HTERT RPE-1 (cell line): Measurements from ENCODE around the gene GSS.
"Not testable (repeated sequence)": the region's sequence is repeated elsewhere in the genome, so short reads cannot be mapped to it uniquely, and the experiment has no call there.

Experiments used
- in situ Hi-C: fragments of 300-500 bp; cut with MboI; formaldehyde crosslinking; loops from 4 replicates; pipeline ENCODE4 v1.14.3; 2020; ENCODE audit warnings: low sequenced_read_pairs

The GSS gene

GRCh38 chr20:34915749-34916455, 39.7 kb downstream of the GSS start:
- in situ Hi-C loops, result no loop called here

DNA sequence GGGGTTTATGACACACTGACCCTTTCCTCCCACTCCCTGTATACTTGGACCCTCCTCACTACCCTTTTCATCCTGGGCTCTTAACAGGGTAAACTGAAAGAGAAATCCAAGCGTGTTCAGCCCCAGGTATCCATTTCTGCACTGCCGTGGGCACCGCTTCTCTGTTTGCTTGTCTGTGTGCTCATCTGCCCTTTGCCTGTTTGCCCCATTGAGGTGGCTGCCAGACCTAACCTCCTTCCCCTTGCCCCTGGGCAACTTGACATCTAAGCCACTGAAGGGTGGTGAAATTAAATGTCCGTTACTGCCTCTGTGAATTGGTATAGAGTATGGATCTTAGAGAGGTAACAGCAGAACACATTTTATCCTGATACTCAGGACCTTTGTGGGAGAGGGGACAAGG, 40.5 kb downstream of the GSS start:
- in situ Hi-C loops, result no loop called here

GRCh38 chr20:34907616-34908469, 47.8 kb downstream of the GSS start:
- in situ Hi-C loops, result no loop called here

DNA sequence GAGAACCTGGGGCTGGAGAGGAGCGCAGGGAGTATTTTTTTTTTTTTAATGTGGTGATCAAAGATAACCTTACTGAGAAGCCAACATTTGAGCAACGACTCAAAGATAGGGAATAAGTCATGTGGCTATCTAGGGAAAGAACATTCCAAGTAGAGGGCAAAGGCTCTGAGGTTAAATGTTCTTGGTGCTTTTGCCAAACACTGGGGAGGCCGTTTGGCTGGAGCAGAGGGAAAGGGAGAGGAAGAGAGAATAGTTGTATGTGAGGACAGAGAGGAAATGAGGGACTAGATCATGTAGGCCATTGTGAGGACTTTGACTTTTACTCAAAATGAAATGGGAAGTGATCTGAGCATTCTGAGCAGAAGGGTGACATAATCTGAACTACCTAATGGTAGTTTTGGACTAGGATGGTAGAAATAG, 51.4 kb downstream of the GSS start:
- in situ Hi-C loops, result no loop called here

DNA sequence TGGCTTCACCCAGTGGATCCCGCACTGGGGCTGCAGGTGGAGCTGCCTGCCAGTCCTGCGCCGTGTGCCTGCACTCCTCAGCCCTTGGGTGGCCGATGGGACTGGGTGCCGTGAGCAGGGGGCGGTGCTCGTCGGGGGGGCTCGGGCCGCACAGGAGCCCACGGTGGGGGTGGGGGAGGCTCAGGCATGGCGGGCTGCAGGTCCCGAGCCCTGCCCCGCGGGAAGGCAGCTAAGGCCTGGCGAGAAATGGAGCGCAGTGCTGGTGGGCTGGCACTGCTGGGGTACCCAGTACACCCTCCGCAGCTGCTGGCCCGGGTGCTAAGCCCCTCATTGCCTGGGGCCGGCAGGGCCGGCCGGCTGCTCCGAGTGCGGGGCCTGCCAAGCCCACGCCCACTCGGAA, 56.9 kb downstream of the GSS start:
- in situ Hi-C loops, result not testable (repeated sequence)

GRCh38 chr20:34898129-34898528, 57.5 kb downstream of the GSS start:
- in situ Hi-C loops, result not testable (repeated sequence)

DNA sequence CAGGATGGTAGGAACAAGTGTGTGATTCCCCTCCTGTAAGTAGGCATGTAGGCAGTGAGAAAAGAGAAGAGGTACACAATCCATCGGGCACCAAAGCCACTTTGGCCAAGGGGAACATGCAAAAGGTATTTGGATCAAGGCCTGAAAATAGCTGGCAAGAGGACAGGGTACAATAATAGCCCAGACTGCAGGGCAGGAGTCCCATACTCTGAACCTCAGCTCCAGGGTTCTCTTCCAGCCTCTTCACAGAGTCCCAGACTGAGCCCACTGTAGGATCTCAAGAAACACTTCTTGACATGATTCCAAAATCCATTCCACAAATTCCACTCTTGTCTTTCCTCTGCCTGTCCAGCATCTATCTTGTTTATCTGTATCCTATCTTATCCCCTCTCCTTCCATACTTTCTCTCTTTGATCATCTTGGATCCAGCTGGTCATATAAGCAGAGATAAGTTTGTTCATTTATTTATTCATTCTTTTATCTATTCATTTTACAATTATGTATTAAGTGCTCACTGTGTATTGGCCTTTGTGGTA, 59.5 kb downstream of the GSS start:
- in situ Hi-C loops, result no loop called here

DNA sequence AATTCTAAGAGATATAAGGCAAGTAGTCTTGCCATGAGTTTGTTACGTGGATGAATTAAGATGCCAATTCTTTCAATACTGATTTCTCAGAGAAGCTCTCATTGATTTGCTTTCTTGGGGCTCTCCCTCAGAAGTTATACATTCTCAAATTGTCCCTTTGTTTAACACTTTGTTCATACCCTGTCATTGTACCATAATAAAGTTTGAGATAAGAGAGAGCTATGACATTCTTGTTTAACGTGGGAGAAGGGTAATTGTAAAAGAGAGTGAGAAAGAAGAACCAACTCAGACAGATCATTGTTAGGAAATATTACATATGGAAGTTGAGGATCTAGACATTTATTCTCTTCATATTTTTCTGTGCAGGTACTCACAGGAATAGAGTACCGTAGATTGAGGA, 60.1 kb downstream of the GSS start:
- in situ Hi-C loops, result no loop called here

GRCh38 chr20:34894723-34895122, 60.9 kb downstream of the GSS start:
- in situ Hi-C loops, result no loop called here

DNA sequence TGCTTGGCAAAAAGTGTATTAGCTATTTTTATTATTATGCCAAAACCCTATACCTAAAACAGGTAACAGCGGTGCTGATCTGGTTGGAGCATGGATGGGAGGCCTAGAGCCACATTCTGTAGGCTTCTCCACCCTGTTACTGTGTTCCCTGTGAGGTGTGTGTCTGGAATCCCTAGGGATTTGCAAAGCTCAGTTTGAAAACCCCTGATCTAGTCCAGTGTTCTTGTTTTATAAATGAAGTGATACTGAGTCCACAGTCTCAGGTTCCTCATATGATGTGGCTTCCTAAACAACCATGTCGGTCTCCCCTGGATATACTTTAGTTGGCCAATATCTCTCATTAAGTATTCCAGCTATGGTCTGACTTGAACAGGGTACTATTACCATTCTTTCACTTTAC, 62.9 kb downstream of the GSS start:
- in situ Hi-C loops, result no loop called here

GRCh38 chr20:34891166-34892062, 64.2 kb downstream of the GSS start:
- in situ Hi-C loops, result no loop called here

DNA sequence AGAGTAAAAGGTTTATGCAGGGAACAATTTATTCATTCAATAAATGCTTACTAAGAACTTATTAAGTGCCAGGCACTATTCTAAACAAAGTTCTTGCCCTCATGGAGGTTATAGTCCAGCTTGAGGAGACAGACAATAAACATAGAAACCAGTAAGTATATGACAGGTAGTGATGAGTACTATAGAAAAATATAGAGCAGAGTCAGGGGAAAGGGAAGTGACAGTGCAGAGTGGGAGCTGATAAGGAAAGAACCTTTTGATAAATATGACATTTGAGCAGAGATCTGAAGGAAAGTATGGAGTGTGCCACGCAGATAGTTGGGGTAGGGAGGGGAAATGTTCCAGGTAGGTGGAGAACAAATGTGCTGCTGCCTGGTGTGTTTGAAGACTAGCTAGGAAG, 67.1 kb downstream of the GSS start:
- in situ Hi-C loops, result no loop called here

GRCh38 chr20:34887023-34887422, 68.6 kb downstream of the GSS start:
- in situ Hi-C loops, result no loop called here

DNA sequence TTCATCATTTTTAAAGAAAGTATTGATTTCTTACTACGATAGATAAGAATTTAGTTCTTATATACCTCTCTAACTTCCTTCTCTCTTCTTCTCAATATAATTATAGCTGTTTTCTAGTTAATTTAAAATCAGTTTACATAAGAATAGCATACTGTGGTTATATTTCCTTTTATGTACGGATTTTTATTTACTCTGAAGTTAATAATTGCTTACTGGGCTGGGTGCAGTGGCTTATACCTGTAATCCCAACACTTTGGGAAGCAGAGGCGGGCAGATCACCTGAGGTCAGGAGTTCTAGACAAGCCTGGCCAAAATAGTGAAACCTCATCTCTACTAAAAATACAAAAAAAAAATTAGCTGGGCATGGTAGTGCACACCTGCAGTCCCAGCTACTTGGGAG, 69.5 kb downstream of the GSS start:
- in situ Hi-C loops, result no loop called here

DNA sequence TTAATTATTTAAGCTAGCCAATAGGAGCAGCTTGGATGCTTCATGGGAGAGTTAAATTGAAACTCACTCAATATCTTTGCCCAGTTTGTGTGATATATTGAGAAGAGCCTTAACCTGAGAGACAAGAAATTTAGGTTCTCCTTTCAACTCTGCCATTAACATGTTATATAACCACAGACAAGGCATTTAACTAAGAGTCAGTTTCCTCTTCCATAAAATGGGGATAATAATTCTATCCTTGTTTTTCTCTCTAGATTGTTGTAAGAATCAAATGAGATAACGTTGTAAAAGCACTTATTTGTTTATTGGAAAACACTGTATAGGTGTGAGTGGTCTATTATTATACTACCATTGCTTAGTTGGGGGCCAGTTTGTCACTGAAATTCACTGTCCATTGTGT, 71.3 kb downstream of the GSS start:
- in situ Hi-C loops, result no loop called here

DNA sequence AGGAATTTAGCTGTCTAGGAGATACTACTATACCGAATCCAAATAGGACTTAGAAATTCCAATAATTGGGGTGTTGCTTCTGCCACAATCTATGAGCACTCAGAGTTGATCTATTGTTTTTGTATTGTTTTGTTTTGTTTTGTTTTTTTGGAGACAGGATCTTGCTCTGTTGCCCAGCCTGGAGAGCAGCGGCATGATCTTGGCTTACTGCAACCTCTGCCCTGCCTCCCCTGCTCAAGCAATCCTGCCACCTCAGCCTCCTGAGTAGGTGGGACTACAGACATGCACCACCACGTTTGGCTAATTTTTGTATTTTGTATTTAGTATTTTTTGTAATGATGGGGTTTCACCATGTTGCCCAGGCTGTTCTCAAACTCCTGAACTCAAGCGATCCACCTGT, 71.8 kb downstream of the GSS start:
- in situ Hi-C loops, result no loop called here

DNA sequence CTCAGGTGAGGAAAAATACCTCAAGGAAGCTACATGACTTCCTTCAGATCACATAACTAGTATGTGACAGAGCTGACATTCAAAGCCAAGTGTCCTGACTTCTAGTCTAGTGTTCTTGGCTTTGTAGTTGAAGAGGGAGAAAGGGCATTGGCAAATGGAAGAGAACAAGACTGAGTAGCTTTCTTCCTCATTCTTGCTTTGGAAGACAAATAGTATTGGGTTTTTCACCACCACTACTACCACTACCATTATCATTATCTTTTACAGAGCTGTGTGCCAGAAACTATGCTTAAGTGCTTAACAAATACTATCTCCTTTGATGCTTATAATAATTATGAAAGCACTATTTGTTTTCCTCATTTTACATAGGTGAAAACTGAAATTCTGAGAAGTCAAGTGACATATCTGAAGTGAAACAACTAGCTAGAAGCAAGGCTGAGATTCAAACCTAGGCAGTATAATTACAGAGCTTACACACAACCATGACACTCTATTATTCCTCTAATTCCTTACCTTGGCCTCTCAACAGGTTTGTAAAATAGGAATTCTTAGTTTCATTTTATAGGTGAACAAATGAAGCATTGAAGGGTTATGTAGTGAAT, 72.4 kb downstream of the GSS start:
- in situ Hi-C loops, result no loop called here

DNA sequence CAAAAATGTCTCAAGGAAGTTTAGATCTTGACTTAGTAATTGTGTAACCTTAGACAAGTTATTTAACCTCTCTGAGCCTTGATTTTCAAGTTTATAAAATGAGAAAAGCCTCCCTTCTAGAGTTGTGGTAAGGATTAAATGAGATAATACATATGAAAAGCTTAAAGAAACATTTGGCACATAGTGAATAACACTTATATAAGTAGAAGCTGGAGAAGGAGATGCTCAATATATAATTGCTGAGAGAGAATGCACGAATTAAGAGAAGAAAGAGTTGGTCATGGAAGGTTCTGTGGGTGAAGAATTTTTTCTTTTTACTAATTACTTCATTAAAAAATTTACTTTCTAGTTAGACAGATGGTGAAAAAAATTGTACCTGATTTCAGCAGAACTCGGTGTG, 73.9 kb downstream of the GSS start:
- in situ Hi-C loops, result no loop called here

GRCh38 chr20:34880971-34881370, 74.6 kb downstream of the GSS start:
- in situ Hi-C loops, result not testable (repeated sequence)

DNA sequence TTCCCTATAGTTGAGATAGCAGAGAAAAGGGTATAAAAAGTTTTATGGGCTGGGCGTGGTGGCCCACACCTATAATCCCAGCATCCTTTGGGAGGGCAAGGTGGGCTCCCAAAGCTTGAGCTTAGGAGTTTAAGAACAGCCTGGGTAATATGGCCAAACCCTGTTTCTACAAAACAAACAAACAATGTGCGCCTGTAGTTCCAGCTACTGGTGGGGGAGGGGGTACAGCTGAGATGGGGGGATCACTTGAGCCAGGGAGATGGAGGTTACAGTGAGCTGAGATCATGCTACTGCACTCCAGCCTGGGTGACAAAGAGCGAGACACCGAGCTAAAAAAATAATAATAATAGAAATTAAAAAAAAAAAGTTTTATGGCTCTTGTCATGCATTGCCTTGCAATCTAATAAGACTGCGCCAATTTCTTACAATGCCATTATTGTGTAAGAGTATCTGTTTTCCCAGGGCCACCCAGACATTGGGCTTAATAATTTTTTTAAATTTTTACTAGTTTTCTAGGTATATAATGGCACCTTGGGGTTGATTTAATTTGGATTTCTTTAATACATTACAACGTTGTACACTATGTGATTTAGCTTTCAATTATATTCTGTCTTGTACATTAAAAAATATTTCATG, 75.3 kb downstream of the GSS start:
- in situ Hi-C loops, result no loop called here
